ENCODE data around the gene CLDN10.

DNA sequence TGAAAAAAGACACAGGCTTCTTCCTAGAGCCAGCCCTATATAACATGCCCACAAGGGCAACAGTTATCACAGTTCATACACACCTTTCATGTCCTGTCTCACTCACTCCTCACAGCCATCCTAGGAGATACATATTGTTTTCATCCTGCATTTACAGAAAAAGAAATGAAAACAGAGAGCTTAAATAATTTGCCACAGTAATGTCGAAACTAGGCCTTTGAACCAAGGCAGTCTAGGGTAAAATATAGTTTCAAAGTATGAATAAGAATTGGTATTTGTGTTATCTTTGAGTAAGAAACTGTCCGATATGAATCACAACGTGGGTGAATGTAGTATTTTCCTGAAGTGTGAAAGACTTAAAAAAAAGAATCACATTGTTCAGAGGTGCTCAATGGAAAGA lies 26.8 kb downstream of the CLDN10 start:
- TF ChIP-seq, protein P1, sequence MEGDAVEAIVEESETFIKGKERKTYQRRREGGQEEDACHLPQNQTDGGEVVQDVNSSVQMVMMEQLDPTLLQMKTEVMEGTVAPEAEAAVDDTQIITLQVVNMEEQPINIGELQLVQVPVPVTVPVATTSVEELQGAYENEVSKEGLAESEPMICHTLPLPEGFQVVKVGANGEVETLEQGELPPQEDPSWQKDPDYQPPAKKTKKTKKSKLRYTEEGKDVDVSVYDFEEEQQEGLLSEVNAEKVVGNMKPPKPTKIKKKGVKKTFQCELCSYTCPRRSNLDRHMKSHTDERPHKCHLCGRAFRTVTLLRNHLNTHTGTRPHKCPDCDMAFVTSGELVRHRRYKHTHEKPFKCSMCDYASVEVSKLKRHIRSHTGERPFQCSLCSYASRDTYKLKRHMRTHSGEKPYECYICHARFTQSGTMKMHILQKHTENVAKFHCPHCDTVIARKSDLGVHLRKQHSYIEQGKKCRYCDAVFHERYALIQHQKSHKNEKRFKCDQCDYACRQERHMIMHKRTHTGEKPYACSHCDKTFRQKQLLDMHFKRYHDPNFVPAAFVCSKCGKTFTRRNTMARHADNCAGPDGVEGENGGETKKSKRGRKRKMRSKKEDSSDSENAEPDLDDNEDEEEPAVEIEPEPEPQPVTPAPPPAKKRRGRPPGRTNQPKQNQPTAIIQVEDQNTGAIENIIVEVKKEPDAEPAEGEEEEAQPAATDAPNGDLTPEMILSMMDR (IDR thresholded peaks at IDR 0.05) = no peak
- TF ChIP-seq POLR2A (IDR thresholded peaks at IDR 0.05) (no peak), POLR2AphosphoS5 (IDR thresholded peaks at IDR 0.05) (no peak)

All from stomach (tissue), 4 donors.